HepG2 (cell line): ENCODE data around the gene TRIM15. TPM values are rescaled to one million over a fixed set of nuclear protein-coding genes. Genes with fewer than 3 reads are reported as not detected.

Experiments used
- ATAC-seq: fragments of 200-7000 bp; cut with Tn5 transposase; 3 replicates; pipeline ENCODE4 v1.9.1; 2020; ENCODE audit warnings: mild to moderate bottlenecking, moderate library complexity
- BruUV-seq: library from RNA; stranded (reverse); fragments of 400-500 nt; replicated peaks from 2 replicates; lab custom pipeline; 2021; lab: Mats Ljungman, UMichigan
- CTCF ChIA-PET: fragments of 300-600 bp; formaldehyde crosslinking; extraction: SDS; loops from one replicate; lab custom pipeline; 2021; ENCODE audit warnings: low total read pairs, inconsistent platforms, low intra/inter-chr PET ratio; lab: Yijun Ruan, JAX
- POLR2A ChIA-PET: fragments of 350-600 bp; sonication (Branson Sonifier 250); formaldehyde crosslinking; loops from one replicate; lab custom pipeline; 2020; ENCODE audit warnings: antibody characterized with exemption, inconsistent platforms; lab: Yijun Ruan, JAX
- DNase-seq: peaks from one replicate; pipeline ENCODE4 v3.0.0-alpha.2; 2015; ENCODE audit warnings: low spot score
- FAIRE-seq: peaks from 3 replicates; lab custom pipeline; 2011; peaks lifted over from hg19 to GRCh38; lab: Jason Lieb, UNC
- H2AFZ ChIP-seq: one replicate; pipeline ENCODE4 v1.6.1; 2011; ENCODE audit warnings: low read length, inconsistent platforms
- H3K27ac ChIP-seq: fragments of 300-600 bp; 3 replicates; pipeline ENCODE4 v1.8.0; 2011; ENCODE audit warnings: mixed run types, mild to moderate bottlenecking, mixed read lengths, low read length, inconsistent platforms; ENCODE audit not compliant: insufficient read depth; ENCODE audit errors: extremely low read length
- H3K27me3 ChIP-seq, 2 experiments: fragments of 200-600 bp in 1 of 2; 2 replicates in 1 of 2; 3 replicates in 1 of 2; pipeline versions ENCODE4 v1.6.0 to v1.8.0; 2011; ENCODE audit warnings: low read length in 2 of 2, mild to moderate bottlenecking in 2 of 2, moderate library complexity in 2 of 2, inconsistent platforms in 1 of 2; ENCODE audit not compliant: insufficient read depth in 2 of 2, control insufficient read depth in 1 of 2
- H3K36me3 ChIP-seq, 2 experiments: fragments of 200-600 bp in 1 of 2; replicated peaks in 1 of 2; 2 replicates in 1 of 2; 3 replicates in 1 of 2; pipeline versions ENCODE4 v1.5.1 to v1.8.0; 2011; ENCODE audit warnings: low read length in 2 of 2, inconsistent platforms in 1 of 2; ENCODE audit not compliant: insufficient read depth in 2 of 2, control insufficient read depth in 1 of 2
- H3K4me1 ChIP-seq: 2 replicates; pipeline ENCODE4 v1.5.1; 2012; ENCODE audit warnings: low read length, inconsistent platforms; ENCODE audit not compliant: insufficient read depth
- H3K4me2 ChIP-seq: 2 replicates; pipeline ENCODE4 v1.6.0; 2011; ENCODE audit warnings: low read depth, low read length, inconsistent platforms
- H3K4me3 ChIP-seq, 3 experiments: fragments of 200-600 bp in 1 of 3; sonication (generic), shearing (Covaris generic) in 1 of 3; replicated peaks in 1 of 3; 2 replicates each; pipeline ENCODE4 v1.5.1; 2011 to 2016; ENCODE audit warnings: low read length in 3 of 3, inconsistent platforms in 2 of 3, low read depth in 2 of 3, mild to moderate bottlenecking in 2 of 3, control low read depth in 1 of 3, mixed read lengths in 1 of 3; ENCODE audit not compliant: insufficient read depth in 1 of 3
- H3K79me2 ChIP-seq: one replicate; pipeline ENCODE4 v1.6.1; 2011; ENCODE audit warnings: low read length, inconsistent platforms; ENCODE audit not compliant: insufficient read depth
- H3K9ac ChIP-seq: 2 replicates; pipeline ENCODE4 v1.6.0; 2011; ENCODE audit warnings: mild to moderate bottlenecking, low read depth, low read length, inconsistent platforms; ENCODE audit not compliant: insufficient read depth
- H3K9me3 ChIP-seq: 2 replicates; pipeline ENCODE4 v1.5.1; 2012; ENCODE audit warnings: mild to moderate bottlenecking, low read length
- H4K20me1 ChIP-seq: 2 replicates; pipeline ENCODE4 v1.6.0; 2011; ENCODE audit warnings: inconsistent platforms, mild to moderate bottlenecking, low read length, moderate library complexity; ENCODE audit not compliant: insufficient read depth
- GATA4 ChIP-seq: sonication (generic); IDR thresholded peaks from 2 replicates; pipeline ENCODE4 v1.6.1; 2016; ENCODE audit warnings: antibody characterized with exemption, low read depth, borderline replicate concordance
- PHB2 ChIP-seq: fragments of 450-650 bp; IDR thresholded peaks from 2 replicates; pipeline ENCODE4 v1.6.1; 2018; ENCODE audit not compliant: partially characterized antibody
- RNF219 ChIP-seq: sonication (generic); formaldehyde crosslinking; IDR thresholded peaks from 2 replicates; pipeline ENCODE4 v1.5.0; 2020; ENCODE audit warnings: mild to moderate bottlenecking, missing genetic modification reagents
- SMAD3 ChIP-seq: sonication (generic); formaldehyde crosslinking; IDR thresholded peaks from 2 replicates; pipeline ENCODE4 v1.4.0; 2020; ENCODE audit warnings: missing genetic modification reagents
- ZFP82 ChIP-seq: sonication (generic); formaldehyde crosslinking; IDR thresholded peaks from 2 replicates; pipeline ENCODE4 v1.5.1; 2020; ENCODE audit warnings: mild to moderate bottlenecking, missing genetic modification reagents, borderline replicate concordance
- ZKSCAN1 ChIP-seq: fragments of 150-350 bp; IDR thresholded peaks from 2 replicates; pipeline ENCODE4 v1.6.1; 2014; ENCODE audit warnings: low read length
- ZNF138 ChIP-seq: sonication (generic); formaldehyde crosslinking; IDR thresholded peaks from 2 replicates; pipeline ENCODE4 v1.5.0; 2020; ENCODE audit warnings: mild to moderate bottlenecking, low read depth, missing genetic modification reagents
- ZNF329 ChIP-seq: sonication (generic); formaldehyde crosslinking; IDR thresholded peaks from 2 replicates; pipeline ENCODE4 v1.9.0; 2021; ENCODE audit warnings: low read depth, mild to moderate bottlenecking, missing genetic modification reagents
- ZNF460 ChIP-seq: sonication (generic); formaldehyde crosslinking; IDR thresholded peaks from 2 replicates; pipeline ENCODE4 v1.5.1; 2020; ENCODE audit warnings: missing genetic modification reagents, mild to moderate bottlenecking, borderline replicate concordance
- ZNF766 ChIP-seq: sonication (generic); formaldehyde crosslinking; IDR thresholded peaks from 2 replicates; pipeline ENCODE4 v1.5.0; 2020; ENCODE audit warnings: missing genetic modification reagents, borderline replicate concordance
- WGBS: methylation state at CpG from one replicate; pipeline ENCODE4 v1.1.6; 2017; ENCODE audit warnings: low lambda C conversion rate; 5-methylcytosine and 5-hydroxymethylcytosine counted together
- in situ Hi-C: cut with HindIII; loops from 2 replicates; pipeline ENCODE4 v1.10.0; 2017; ENCODE audit warnings: low pct_unique_long_range_greater_than_20kb; ENCODE audit not compliant: extremely low pct_ligation_motif_present
- intact Hi-C: fragments of 100-400 bp; cut with micrococcal nuclease; formaldehyde crosslinking; loops from one replicate; pipeline ENCODE4 v1.10.0; 2022; ENCODE audit not compliant: unreplicated experiment
- polyA plus RNA-seq, 8 experiments: library from polyadenylated mRNA; depleted of rRNA in 3 of 8; stranded (reverse) in 7 of 8; unstranded in 1 of 8; fragments of >200 nt; fragmentation: Illumina TruSeq in 4 of 8; extraction: Trizol in 4 of 8; gene quantifications; 2 replicates each; pipeline versions ENCODE4 v1.2.1 to v1.2.3, GENCODE V29; 2011 to 2016; ENCODE audit warnings: low read depth in 4 of 8, missing spikeins in 1 of 8, mixed read lengths in 1 of 8; ENCODE audit not compliant: insufficient read depth in 1 of 8
- total RNA-seq, 5 experiments: library from RNA; depleted of rRNA; stranded (reverse); fragments of >200 nt; fragmentation: Illumina TruSeq; extraction: Trizol; gene quantifications; 2 replicates each; pipeline ENCODE4 v1.2.3, GENCODE V29; 2016; ENCODE audit warnings: low read depth in 1 of 5
- TF ChIP-seq, protein P1 (sequence below): sonication (generic); IDR thresholded peaks from 2 replicates; pipeline ENCODE4 v1.6.1; 2016; ENCODE audit warnings: low read depth, borderline replicate concordance

The TRIM15 gene
- total and polyA plus RNA-seq, 2 of the 13 experiments (the other 11 are each of a cell fraction or from before 2014, with no cell fraction given), result 35.1 to 38.2 TPM

- peak overlapping the region; percentile 72 for H3K27ac ChIP-seq
- no peak for FAIRE-seq
- 59% methylated on average over 2 of the region's 2 CpGs for WGBS
Observed at GRCh38 chr6:30135147-30135546, 28.2 kb upstream of the TRIM15 start.

More at GRCh38 chr6:30135147-30135546, 28.2 kb upstream of the TRIM15 start:
- DNase-seq (no peak), ATAC-seq (no peak)
- H3K27me3 ChIP-seq, result no peaks in the 10 kb centered on the region
- intact Hi-C loops (loop anchor here (2.0 kb wide), 1 partner anchor 68 kb away; the partner anchor contains the start of gene PPP1R11), in situ Hi-C loops (no loop called here)
- no peaks in the 10 kb centered on the region for H3K9me3 ChIP-seq
- TF ChIP-seq GATA4, result no peak
- TF ChIP-seq, protein P1, sequence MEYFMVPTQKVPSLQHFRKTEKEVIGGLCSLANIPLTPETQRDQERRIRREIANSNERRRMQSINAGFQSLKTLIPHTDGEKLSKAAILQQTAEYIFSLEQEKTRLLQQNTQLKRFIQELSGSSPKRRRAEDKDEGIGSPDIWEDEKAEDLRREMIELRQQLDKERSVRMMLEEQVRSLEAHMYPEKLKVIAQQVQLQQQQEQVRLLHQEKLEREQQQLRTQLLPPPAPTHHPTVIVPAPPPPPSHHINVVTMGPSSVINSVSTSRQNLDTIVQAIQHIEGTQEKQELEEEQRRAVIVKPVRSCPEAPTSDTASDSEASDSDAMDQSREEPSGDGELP, result no peak
- no peak for TF ChIP-seq SMAD3 (CRISPR knock-in tag)
- TF ChIP-seq ZFP82, result 0 out of 2 replicates have a peak, but pooled peaks have one; percentile 33
- 0 out of 2 replicates have a peak, but pooled peaks have one; percentile 2 for TF ChIP-seq ZNF460 (CRISPR knock-in tag)
- no peak for TF ChIP-seq RNF219
- TF ChIP-seq ZNF138 (CRISPR knock-in tag), result no peak
- no peak for TF ChIP-seq ZNF329 (CRISPR knock-in tag)
- no peak for TF ChIP-seq ZKSCAN1
- no peak for TF ChIP-seq ZNF766
- TF ChIP-seq PHB2, result no peak
- H3K79me2 ChIP-seq, result no peaks in the 10 kb centered on the region
- peak overlapping the region; percentile 28 for H3K4me2 ChIP-seq
- no peak overlapping the region for H2AFZ ChIP-seq
- no TSS peak for BruUV-seq
- CTCF ChIA-PET, result interaction anchor here (1.5 kb wide), 1 partner anchor 32 kb away, joined by 4 read pairs; no protein-coding TSS in a partner anchor
- no peak overlapping the region for H3K9ac ChIP-seq
- POLR2A ChIA-PET, result interaction anchor here (1.3 to 4.7 kb wide), 9 partner anchors 9 to 72 kb away, joined by 3 to 32 read pairs (median 5); partner anchors contain the start of genes PPP1R11 and TRIM15
- peak overlapping the region in 1 of 3 experiments; percentile 7; a peak in 1 of 6 replicates for H3K4me3 ChIP-seq
- no peaks in the 10 kb centered on the region for H4K20me1 ChIP-seq
- H3K36me3 ChIP-seq, result no peaks in the 10 kb centered on the region
- peaks cover 88% of the 10 kb centered on the region for H3K4me1 ChIP-seq
